ENCODE data around the gene CCDC86.
A peak's percentile ranks its signal among the peaks of the same experiment; 100 is the strongest.

The CCDC86 gene

DNA sequence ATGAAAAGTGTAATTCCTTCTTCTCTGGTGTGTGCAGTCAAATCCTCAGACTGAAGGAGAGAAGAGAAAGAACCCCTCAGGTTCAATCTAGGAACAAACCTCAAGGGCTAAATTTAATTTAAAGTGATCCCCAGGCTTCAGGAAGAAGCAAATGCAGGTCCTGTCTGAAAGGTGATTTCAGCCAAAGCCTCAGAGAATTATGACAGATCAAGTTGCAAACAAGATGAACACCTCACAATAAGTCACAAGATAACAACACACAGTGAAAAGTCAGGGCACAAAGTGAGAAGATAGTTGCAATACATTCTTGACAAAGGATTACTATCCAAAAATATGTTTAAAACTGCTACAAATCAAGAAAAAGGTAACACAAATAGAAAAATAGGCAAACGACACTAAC is 37.2 kb downstream of the CCDC86 start:
- TF ChIP-seq, protein P1, sequence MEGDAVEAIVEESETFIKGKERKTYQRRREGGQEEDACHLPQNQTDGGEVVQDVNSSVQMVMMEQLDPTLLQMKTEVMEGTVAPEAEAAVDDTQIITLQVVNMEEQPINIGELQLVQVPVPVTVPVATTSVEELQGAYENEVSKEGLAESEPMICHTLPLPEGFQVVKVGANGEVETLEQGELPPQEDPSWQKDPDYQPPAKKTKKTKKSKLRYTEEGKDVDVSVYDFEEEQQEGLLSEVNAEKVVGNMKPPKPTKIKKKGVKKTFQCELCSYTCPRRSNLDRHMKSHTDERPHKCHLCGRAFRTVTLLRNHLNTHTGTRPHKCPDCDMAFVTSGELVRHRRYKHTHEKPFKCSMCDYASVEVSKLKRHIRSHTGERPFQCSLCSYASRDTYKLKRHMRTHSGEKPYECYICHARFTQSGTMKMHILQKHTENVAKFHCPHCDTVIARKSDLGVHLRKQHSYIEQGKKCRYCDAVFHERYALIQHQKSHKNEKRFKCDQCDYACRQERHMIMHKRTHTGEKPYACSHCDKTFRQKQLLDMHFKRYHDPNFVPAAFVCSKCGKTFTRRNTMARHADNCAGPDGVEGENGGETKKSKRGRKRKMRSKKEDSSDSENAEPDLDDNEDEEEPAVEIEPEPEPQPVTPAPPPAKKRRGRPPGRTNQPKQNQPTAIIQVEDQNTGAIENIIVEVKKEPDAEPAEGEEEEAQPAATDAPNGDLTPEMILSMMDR (conservative IDR thresholded peaks at IDR 0.05): no peak
- no peak for TF ChIP-seq ZFX (IDR thresholded peaks at IDR 0.05)
- H3K27ac ChIP-seq: no peak overlapping the region

DNA sequence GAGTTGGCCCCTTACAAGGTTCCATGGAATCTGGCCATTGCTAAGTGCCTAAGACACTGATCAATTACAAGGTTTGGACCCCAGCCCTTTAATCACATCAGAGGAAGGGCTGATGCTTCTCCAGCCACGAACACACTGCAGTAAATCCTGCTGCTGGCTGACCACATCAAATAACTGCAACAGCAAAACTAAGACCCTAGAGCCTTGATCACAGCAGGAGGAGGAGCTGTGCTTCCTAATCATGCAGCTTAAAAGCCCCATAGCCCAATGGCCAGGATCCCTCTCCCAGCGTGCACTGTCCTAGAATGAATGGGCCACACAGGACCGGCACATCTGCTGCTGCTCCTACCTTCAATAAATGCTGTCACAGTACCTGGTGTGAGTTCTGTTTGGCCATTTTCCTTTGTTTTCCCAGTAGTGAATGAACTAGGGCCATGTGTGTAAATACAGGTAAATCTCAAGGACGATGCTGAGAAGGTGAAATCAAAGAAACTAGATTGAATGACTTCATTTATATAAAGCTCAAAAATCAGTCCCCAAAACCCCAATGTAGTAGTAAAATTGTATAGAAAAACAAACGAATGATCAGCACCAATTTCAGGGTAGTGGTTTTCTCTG is 38.2 kb downstream of the CCDC86 start:
- no peak for TF ChIP-seq ZFX (IDR thresholded peaks at IDR 0.05)
- TF ChIP-seq, protein P1 (conservative IDR thresholded peaks at IDR 0.05): no peak
- peak overlapping the region; percentile 49; the same call in 1 of the 2 replicates for H3K27ac ChIP-seq

DNA sequence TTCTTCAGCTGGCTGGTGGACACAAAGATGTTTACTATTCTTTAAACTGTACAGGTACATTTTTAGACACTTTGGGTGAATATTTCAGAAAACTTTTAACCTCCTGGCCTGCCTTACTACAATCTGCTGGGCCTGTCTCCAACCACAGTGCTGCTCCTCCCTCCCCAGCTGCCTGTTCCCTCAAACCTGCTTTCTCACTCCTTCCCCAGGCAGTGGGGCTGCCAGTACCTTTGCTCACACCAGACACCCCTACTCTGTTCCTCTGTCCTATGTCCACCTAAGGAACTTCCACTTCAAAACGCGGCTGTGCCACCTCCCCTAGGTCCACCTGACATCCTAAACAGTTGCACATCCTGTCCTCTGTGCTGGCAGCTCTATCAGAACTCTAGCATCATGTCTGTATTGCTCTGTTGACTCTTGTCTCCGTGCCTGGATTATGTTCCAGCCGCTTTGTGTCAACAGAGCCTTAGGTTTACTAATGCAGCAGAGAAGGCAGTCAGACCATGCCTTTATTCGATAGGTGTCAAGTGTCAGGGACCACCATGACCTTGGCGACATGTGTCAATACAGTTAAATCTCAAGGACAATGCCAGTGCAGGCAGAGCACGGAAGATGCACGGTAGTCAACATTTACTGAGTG is 38.9 kb downstream of the CCDC86 start:
- H3K27ac ChIP-seq: peak overlapping the region; percentile 49
- TF ChIP-seq, protein P1 (conservative IDR thresholded peaks at IDR 0.05): no peak
- TF ChIP-seq ZFX (IDR thresholded peaks at IDR 0.05): no peak

DNA sequence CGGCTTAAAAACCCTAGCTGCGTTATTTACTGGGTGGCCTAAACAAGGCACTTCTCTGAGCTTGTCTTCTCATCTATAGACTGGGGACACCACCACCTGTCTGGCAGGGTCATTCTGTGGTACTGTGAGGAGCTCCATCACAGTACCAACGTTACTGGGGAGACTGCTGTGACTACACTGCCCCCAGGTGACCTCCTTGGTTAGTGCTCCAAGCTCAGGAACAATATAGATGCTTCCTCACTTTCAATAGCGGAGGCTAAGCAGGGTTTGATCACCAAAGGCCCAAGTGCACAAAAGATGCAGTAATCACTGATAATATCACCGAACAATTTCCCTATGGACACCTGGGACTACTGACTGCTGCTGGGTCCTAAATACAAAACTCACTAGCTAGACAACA is 45.6 kb downstream of the CCDC86 start:
- TF ChIP-seq ZFX (IDR thresholded peaks at IDR 0.05): no peak
- TF ChIP-seq, protein P1 (conservative IDR thresholded peaks at IDR 0.05): peak; percentile 69
- no peak overlapping the region for H3K27ac ChIP-seq

DNA sequence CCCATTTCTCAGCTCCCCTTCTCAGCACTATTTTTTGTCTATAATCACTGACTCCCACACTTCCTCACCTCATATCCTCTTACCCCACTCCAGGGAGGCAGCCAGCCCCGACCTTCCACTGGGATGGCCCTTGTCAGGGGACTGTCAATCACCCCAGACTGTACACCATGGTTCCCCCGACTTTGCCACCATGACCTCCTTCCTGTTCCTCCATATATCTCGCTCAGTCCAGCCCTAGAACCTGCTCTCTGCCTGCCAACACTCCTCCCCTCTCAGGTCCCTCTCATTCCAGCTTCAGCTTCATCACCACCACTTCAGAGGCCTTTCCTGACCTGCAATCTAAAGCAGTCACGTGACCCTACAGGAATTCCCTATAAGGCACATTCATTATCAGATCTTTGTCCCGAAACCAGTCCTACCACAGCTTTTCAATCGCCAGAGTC is 48.0 kb downstream of the CCDC86 start:
- TF ChIP-seq ZFX (IDR thresholded peaks at IDR 0.05): no peak
- TF ChIP-seq, protein P1 (conservative IDR thresholded peaks at IDR 0.05): no peak
- peak overlapping the region; percentile 64 for H3K27ac ChIP-seq

DNA sequence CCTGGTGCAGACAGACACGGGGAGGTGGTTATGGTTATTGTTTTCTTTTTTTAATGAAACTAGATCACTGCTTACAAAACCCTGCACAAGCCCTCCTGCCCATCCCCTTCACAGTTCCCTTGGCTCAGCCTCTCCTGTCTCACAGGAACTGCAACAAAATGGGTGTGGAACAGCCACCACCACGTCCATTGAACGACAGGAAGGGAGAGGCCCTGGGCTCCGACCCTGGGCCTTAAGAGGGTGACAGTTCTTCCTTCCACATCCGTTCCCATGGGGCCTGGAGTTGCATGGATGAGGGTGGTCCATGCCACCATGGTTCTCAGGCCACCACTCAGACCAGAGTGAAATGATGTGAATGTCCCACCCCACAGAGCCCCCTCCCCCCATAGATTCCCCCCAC is 48.8 kb downstream of the CCDC86 start:
- peak overlapping the region; percentile 64 for H3K27ac ChIP-seq

More for the DNA sequence above, 48.8 kb downstream of the CCDC86 start:
- TF ChIP-seq, protein P1 (conservative IDR thresholded peaks at IDR 0.05): no peak
- no peak for TF ChIP-seq ZFX (IDR thresholded peaks at IDR 0.05)
